AG04450 (cell line): ENCODE measurements around the gene ZNF208. TPM values are rescaled to one million over a fixed set of nuclear protein-coding genes. Genes with fewer than 3 reads are reported as not detected.

Experiments
- CTCF ChIA-PET: fragments of 300-600, 350-600 bp; formaldehyde crosslinking; extraction: SDS; loops from one replicate; lab custom pipeline; 2022; ENCODE audit warnings: antibody characterized with exemption, inconsistent platforms; lab: Charles Lee
- POLR2A ChIA-PET: fragments of 350-600 bp; formaldehyde crosslinking; extraction: SDS; loops from one replicate; lab custom pipeline; 2021; ENCODE audit warnings: antibody characterized with exemption, inconsistent platforms; lab: Yijun Ruan, JAX
- DNase-seq: peaks from one replicate; pipeline ENCODE4 v3.0.0-alpha.2; 2011; ENCODE audit warnings: low read depth, low spot score
- H3K27ac ChIP-seq: one replicate; pipeline ENCODE4 v1.5.1; 2012; ENCODE audit warnings: low read depth, low read length, control low read depth
- H3K27me3 ChIP-seq: one replicate; pipeline ENCODE4 v1.6.0; 2012; ENCODE audit warnings: low read length; ENCODE audit not compliant: control insufficient read depth, insufficient read depth
- H3K4me3 ChIP-seq: 2 replicates; pipeline ENCODE4 v1.5.1; 2011; ENCODE audit warnings: mild to moderate bottlenecking, low read depth, low read length, control low read depth
- H3K9me3 ChIP-seq: 2 replicates; pipeline ENCODE4 v1.5.1; 2012; ENCODE audit warnings: low read length; ENCODE audit not compliant: control insufficient read depth, insufficient read depth
- CTCF ChIP-seq: IDR thresholded peaks from 2 replicates; pipeline ENCODE4 v1.5.1; 2011; ENCODE audit warnings: low read depth, low read length, control low read depth, inconsistent platforms
- polyA plus RNA-seq: library from polyadenylated mRNA; depleted of rRNA; stranded (reverse); fragments of >200 nt; gene quantifications from 2 replicates; pipeline ENCODE4 v1.2.3, GENCODE V29; 2011

The ZNF208 gene
- polyA plus RNA-seq, 1 experiment, result not detected

DNA sequence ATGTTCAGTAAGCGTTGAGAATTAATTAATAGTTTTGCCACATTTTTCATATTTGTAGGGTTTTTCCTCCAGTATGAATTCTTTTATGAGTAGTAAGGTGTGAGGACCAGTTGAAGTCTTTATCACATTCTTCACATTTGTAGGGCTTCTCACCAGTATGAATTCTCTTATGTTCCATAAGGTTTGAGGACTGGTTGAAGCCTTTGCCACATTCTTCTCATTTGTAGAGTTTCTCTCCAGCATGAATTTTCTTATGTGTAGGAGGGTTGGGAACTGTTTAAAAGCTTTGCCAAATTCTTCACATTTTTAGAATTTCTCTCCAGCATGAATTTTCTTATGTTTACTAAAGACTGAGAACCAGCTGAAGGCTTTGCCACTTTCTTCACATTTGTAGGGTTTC lies 40.3 kb downstream of the ZNF208 start:
- POLR2A ChIA-PET, result no interaction called here
- peaks cover 5% of the 10 kb centered on the region for H3K9me3 ChIP-seq
- no peak for TF ChIP-seq CTCF
- H3K27ac ChIP-seq, result no peak overlapping the region
- CTCF ChIA-PET, result no interaction called here
- no peak for DNase-seq
- H3K27me3 ChIP-seq, result no peaks in the 10 kb centered on the region
- H3K4me3 ChIP-seq, result no peak overlapping the region

GRCh38 chr19:21947775-21948174 lies 63.0 kb downstream of the ZNF208 start:
- H3K27me3 ChIP-seq, result no peaks in the 10 kb centered on the region
- ChIA-PET CTCF (no interaction called here), POLR2A (no interaction called here)
- no peak for TF ChIP-seq CTCF
- no peak overlapping the region for H3K4me3 ChIP-seq
- DNase-seq, result no peak
- no peak overlapping the region for H3K27ac ChIP-seq
- peaks cover 30% of the 10 kb centered on the region for H3K9me3 ChIP-seq

DNA sequence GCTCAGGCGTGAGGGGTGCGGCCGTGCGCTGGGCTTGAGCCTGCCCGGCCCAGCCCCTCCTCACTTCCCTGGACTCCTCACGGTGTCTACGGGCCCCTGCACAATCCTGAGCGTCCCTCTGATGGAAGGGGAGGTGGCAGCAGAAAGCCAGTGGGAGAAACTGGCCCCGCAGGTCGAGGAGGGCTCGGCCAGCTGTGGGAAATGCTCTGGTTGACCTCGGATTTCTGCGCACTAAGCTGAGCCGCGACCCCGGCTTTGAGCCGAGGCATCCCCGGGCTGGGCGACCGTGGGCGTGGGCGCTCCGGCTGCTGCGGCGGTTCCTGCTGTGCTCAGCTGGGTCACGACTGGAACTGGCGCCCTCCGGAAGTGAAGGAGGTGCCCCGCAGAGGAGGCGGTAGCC lies 70.1 kb downstream of the ZNF208 start:
- H3K27ac ChIP-seq, result no peak overlapping the region
- no peak for DNase-seq
- no peak overlapping the region for H3K4me3 ChIP-seq
- ChIA-PET POLR2A (no interaction called here), CTCF (no interaction called here)
- no peaks in the 10 kb centered on the region for H3K27me3 ChIP-seq
- no peak for TF ChIP-seq CTCF
- peaks cover 18% of the 10 kb centered on the region for H3K9me3 ChIP-seq

DNA sequence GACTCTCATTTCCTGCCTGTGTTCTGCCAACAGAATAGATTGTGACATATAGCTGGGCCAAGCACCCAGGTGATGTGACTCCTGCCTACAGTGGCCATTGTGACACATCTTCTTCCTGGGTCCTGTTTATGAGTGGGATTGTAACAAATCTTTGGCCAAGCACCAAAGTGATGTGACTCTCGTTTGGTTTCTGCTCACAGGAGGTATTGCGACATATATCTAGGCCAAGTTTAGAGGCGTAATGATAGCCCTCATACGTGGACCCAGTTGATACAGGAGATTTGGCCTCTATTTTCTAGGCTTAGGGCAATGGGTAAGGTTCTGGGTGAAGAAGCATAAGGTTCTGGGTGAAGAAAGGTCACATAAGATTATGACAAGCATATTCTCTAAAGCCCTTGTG lies 76.2 kb downstream of the ZNF208 start:
- CTCF ChIA-PET, result no interaction called here
- POLR2A ChIA-PET, result no interaction called here
- no peak for DNase-seq
- no peak for TF ChIP-seq CTCF
- no peaks in the 10 kb centered on the region for H3K27me3 ChIP-seq
- no peak overlapping the region for H3K27ac ChIP-seq
- H3K4me3 ChIP-seq, result no peak overlapping the region
- H3K9me3 ChIP-seq, result peaks cover 18% of the 10 kb centered on the region; the same call in 1 of the 2 replicates

GRCh38 chr19:21934131-21934530 lies 76.6 kb downstream of the ZNF208 start:
- CTCF ChIA-PET, result no interaction called here

More at GRCh38 chr19:21934131-21934530, 76.6 kb downstream of the ZNF208 start:
- H3K9me3 ChIP-seq, result peaks cover 18% of the 10 kb centered on the region; the same call in 1 of the 2 replicates
- no peak for TF ChIP-seq CTCF
- H3K27me3 ChIP-seq, result no peaks in the 10 kb centered on the region
- H3K27ac ChIP-seq, result no peak overlapping the region
- H3K4me3 ChIP-seq, result no peak overlapping the region
- POLR2A ChIA-PET, result no interaction called here
- no peak for DNase-seq
